NCI-H524 (cell line): Measurements from ENCODE around the gene PITPNC1.
"Not testable (repeated sequence)": the region's sequence is repeated elsewhere in the genome, so short reads cannot be mapped to it uniquely, and the experiment has no call there.

Experiments used
- DNase-seq, 2 experiments: peaks; one replicate each; lab custom pipeline; 2025; lab: John Stamatoyannopoulos, UW

PITPNC1 gene

GRCh38 chr17:67401106-67401505, 24.0 kb downstream of the PITPNC1 start:
- DNase-seq = no peak

GRCh38 chr17:67401598-67402504, 24.8 kb downstream of the PITPNC1 start:
- no peak for DNase-seq

- DNase-seq = no peak
Observed at GRCh38 chr17:67403065-67403464, 26.0 kb downstream of the PITPNC1 start.

- no peak for DNase-seq
Observed at GRCh38 chr17:67403483-67403882, 26.4 kb downstream of the PITPNC1 start.

GRCh38 chr17:67408455-67408830, 31.4 kb downstream of the PITPNC1 start:
- not testable (repeated sequence) for DNase-seq

GRCh38 chr17:67411397-67411796, 34.3 kb downstream of the PITPNC1 start:
- no peak for DNase-seq

GRCh38 chr17:67412032-67412431, 35.0 kb downstream of the PITPNC1 start:
- no peak for DNase-seq

GRCh38 chr17:67412941-67413340, 35.9 kb downstream of the PITPNC1 start:
- no peak for DNase-seq

GRCh38 chr17:67413388-67413787, 36.3 kb downstream of the PITPNC1 start:
- DNase-seq = no peak

- DNase-seq = no peak
Observed at GRCh38 chr17:67414130-67414529, 37.0 kb downstream of the PITPNC1 start.

- DNase-seq = no peak
Observed at GRCh38 chr17:67414559-67414958, 37.5 kb downstream of the PITPNC1 start.

- DNase-seq = no peak
Observed at GRCh38 chr17:67415291-67415690, 38.2 kb downstream of the PITPNC1 start.

- DNase-seq = no peak
Observed at GRCh38 chr17:67417507-67417906, 40.4 kb downstream of the PITPNC1 start.

GRCh38 chr17:67420994-67421393, 43.9 kb downstream of the PITPNC1 start:
- DNase-seq = no peak

GRCh38 chr17:67421869-67422273, 44.8 kb downstream of the PITPNC1 start:
- no peak for DNase-seq

GRCh38 chr17:67422296-67422695, 45.2 kb downstream of the PITPNC1 start:
- DNase-seq = not testable (repeated sequence)

- no peak for DNase-seq
Observed at GRCh38 chr17:67422897-67423296, 45.8 kb downstream of the PITPNC1 start.

GRCh38 chr17:67425571-67426160, 48.6 kb downstream of the PITPNC1 start:
- no peak for DNase-seq

- DNase-seq = no peak
Observed at GRCh38 chr17:67427424-67427823, 50.3 kb downstream of the PITPNC1 start.

- not testable (repeated sequence) for DNase-seq
Observed at GRCh38 chr17:67430515-67430914, 53.4 kb downstream of the PITPNC1 start.

GRCh38 chr17:67431249-67432015, 54.4 kb downstream of the PITPNC1 start:
- DNase-seq = no peak

- no peak for DNase-seq
Observed at GRCh38 chr17:67433248-67433924, 56.3 kb downstream of the PITPNC1 start.
